Hindlimb muscle (tissue), 1 donor: ENCODE measurements around the gene KIAA0408. TPM values are rescaled to one million over a fixed set of nuclear protein-coding genes. Genes with fewer than 3 reads are reported as not detected.
A peak's percentile ranks its signal among the peaks of the same experiment; 100 is the strongest.
"Not testable (repeated sequence)": the region's sequence is repeated elsewhere in the genome, so short reads cannot be mapped to it uniquely, and the experiment has no call there.

Experiments used
- DNase-seq: peaks from one replicate; pipeline ENCODE4 v3.0.0-alpha.2; 2013
- polyA plus RNA-seq: library from polyadenylated mRNA; unstranded; fragments of 120-200 nt; gene quantifications from one replicate; pipeline ENCODE4 v1.2.1, GENCODE V29; 2013; ENCODE audit not compliant: insufficient read length

The KIAA0408 gene
- polyA plus RNA-seq, 1 donor, result 15.4 TPM

- no peak for DNase-seq
Observed at GRCh38 chr6:127462376-127462775, 3.2 kb upstream of the KIAA0408 start.

GRCh38 chr6:127460465-127460864, 1.3 kb upstream of the KIAA0408 start:
- no peak for DNase-seq

GRCh38 chr6:127458817-127459216, 372 bp downstream of the KIAA0408 start:
- peak; percentile 75 for DNase-seq

GRCh38 chr6:127458222-127458621, 967 bp downstream of the KIAA0408 start:
- DNase-seq, result no peak

GRCh38 chr6:127457456-127458064, 1.6 kb downstream of the KIAA0408 start:
- DNase-seq, result no peak

- peak; percentile 76 for DNase-seq
Observed at GRCh38 chr6:127456465-127456864, 2.7 kb downstream of the KIAA0408 start.

- no peak for DNase-seq
Observed at GRCh38 chr6:127453845-127454619, 5.2 kb downstream of the KIAA0408 start.

- DNase-seq, result no peak
Observed at GRCh38 chr6:127452803-127453202, 6.4 kb downstream of the KIAA0408 start.

GRCh38 chr6:127451388-127451787, 7.8 kb downstream of the KIAA0408 start:
- no peak for DNase-seq

- DNase-seq, result no peak
Observed at GRCh38 chr6:127447780-127448179, 11.4 kb downstream of the KIAA0408 start.

GRCh38 chr6:127446356-127446755, 12.8 kb downstream of the KIAA0408 start:
- DNase-seq, result no peak

GRCh38 chr6:127441881-127442280, 17.3 kb downstream of the KIAA0408 start:
- no peak for DNase-seq

GRCh38 chr6:127439718-127440117, 19.5 kb downstream of the KIAA0408 start:
- DNase-seq, result no peak

GRCh38 chr6:127436578-127437110, 22.5 kb downstream of the KIAA0408 start:
- DNase-seq, result no peak

GRCh38 chr6:127435626-127436220, 23.5 kb downstream of the KIAA0408 start:
- no peak for DNase-seq

- DNase-seq, result no peak
Observed at GRCh38 chr6:127434651-127435050, 24.5 kb downstream of the KIAA0408 start.

- not testable (repeated sequence) for DNase-seq
Observed at GRCh38 chr6:127428562-127428961, 30.6 kb downstream of the KIAA0408 start.

- no peak for DNase-seq
Observed at GRCh38 chr6:127423921-127424320, 35.3 kb downstream of the KIAA0408 start.

GRCh38 chr6:127421164-127421563, 38.0 kb downstream of the KIAA0408 start:
- DNase-seq, result not testable (repeated sequence)

GRCh38 chr6:127420556-127420955, 38.6 kb downstream of the KIAA0408 start:
- peak; percentile 68 for DNase-seq

- DNase-seq, result no peak
Observed at GRCh38 chr6:127415096-127415495, 44.1 kb downstream of the KIAA0408 start.

GRCh38 chr6:127413123-127413522, 46.1 kb downstream of the KIAA0408 start:
- not testable (repeated sequence) for DNase-seq

- DNase-seq, result not testable (repeated sequence)
Observed at GRCh38 chr6:127412016-127412415, 47.2 kb downstream of the KIAA0408 start.
